HG02840 (cell line): ENCODE results near the gene CNOT2.

Source experiments
- ATAC-seq: cut with Tn5 transposase; IDR thresholded peaks from one replicate; pipeline ENCODE4 v1.9.1; 2021; ENCODE audit warnings: mild to moderate bottlenecking, moderate library complexity, moderate number of reproducible peaks; ENCODE audit not compliant: unreplicated experiment, low FRiP score

Gene CNOT2

DNA sequence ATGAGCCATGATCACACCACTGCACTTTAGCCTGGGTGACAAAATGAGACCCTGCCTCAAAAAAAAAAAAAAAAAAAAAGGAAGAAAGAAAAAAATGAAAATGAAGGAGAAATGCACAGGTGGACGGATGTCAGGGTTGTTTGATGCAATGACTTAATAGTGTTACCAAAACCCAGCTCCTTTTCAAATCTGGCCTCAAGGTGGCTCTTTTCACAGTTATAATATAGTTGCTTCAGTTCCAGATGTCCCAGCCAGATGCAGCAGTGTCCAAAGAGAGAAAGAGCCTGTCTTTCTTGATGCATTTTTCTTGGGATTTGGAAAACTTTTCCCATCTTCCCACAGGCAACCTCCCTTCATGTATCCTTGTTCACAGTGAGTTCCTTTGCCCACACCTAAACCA, 159.4 kb downstream of the CNOT2 start:
- no peak for ATAC-seq

- no peak for ATAC-seq
Observed at GRCh38 chr12:70403826-70404225, 160.6 kb downstream of the CNOT2 start.
